HEK293T (cell line): Measurements from ENCODE around the gene LHX6.

Experiments used
- ARNT ChIP-seq: fragments of 450-650 bp; IDR thresholded peaks from 2 replicates; pipeline ENCODE4 v1.6.1; 2017; ENCODE audit warnings: mild to moderate bottlenecking
- BHLHE40 ChIP-seq: fragments of 450-650 bp; IDR thresholded peaks from 2 replicates; pipeline ENCODE4 v1.6.1; 2016; ENCODE audit warnings: mild to moderate bottlenecking, moderate library complexity, borderline replicate concordance
- FOXA1 ChIP-seq: fragments of 450-650 bp; IDR thresholded peaks from 2 replicates; pipeline ENCODE4 v1.6.1; 2016; ENCODE audit warnings: mild to moderate bottlenecking
- HDGF ChIP-seq: fragments of 450-650 bp; IDR thresholded peaks from 2 replicates; pipeline ENCODE4 v1.6.1; 2017; ENCODE audit warnings: antibody characterized with exemption, borderline replicate concordance
- NFRKB ChIP-seq: fragments of 450-650 bp; IDR thresholded peaks from 2 replicates; pipeline ENCODE4 v1.6.1; 2016; ENCODE audit warnings: mild to moderate bottlenecking, moderate library complexity
- TARDBP ChIP-seq: fragments of 450-650 bp; IDR thresholded peaks from 2 replicates; pipeline ENCODE4 v1.6.1; 2016

DNA sequence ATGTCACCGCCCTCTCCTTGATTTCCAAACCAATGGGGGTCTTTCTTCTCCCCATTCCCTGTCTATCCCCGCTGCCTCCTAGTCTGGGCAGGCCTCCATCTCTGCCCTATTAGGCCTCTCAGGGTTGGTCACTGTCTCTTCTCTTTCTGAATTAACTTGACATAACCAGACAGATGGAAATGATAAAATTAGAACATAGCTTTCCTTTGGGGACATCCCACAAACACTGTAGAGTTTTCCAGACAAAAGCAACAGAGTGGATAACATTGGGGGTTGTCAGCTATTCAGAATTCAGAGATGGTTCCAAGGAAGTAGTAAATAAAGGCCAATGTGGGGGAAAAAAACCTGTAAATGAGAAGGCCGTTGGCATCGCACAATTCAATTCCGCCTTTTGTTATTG lies 24.7 kb downstream of the LHX6 start:
- no peak for TF ChIP-seq FOXA1
- TF ChIP-seq ARNT: no peak
- TF ChIP-seq BHLHE40: no peak
- no peak for TF ChIP-seq NFRKB
- TF ChIP-seq HDGF: no peak
- TF ChIP-seq TARDBP: no peak
